ENCODE data around the gene KIF25.

KIF25 gene

GRCh38 chr6:167997642-167998041 is at the start of gene KIF25:
Gene KIF25 (plus strand): TSS chr6:167997671. CDS start chr6:168029586, 31,915 bp downstream.
- DNase-seq, result no peak

GRCh38 chr6:167947716-167948115 is 49.8 kb upstream of the KIF25 start:
- DNase-seq, result no peak

- no peak for DNase-seq
Measured at GRCh38 chr6:167948716-167949115, 48.8 kb upstream of the KIF25 start.

GRCh38 chr6:167949121-167949684 is 48.3 kb upstream of the KIF25 start:
- no peak for DNase-seq

- no peak for DNase-seq
Measured at GRCh38 chr6:167951781-167952511, 45.5 kb upstream of the KIF25 start.

- no peak for DNase-seq
Measured at GRCh38 chr6:167952512-167952859, 45.0 kb upstream of the KIF25 start.

- DNase-seq, result no peak
Measured at GRCh38 chr6:167953551-167953950, 43.9 kb upstream of the KIF25 start.

- DNase-seq, result no peak
Measured at GRCh38 chr6:167954151-167954550, 43.3 kb upstream of the KIF25 start.

- no peak for DNase-seq
Measured at GRCh38 chr6:167956491-167956890, 41.0 kb upstream of the KIF25 start.

- DNase-seq, result no peak
Measured at GRCh38 chr6:167956983-167957492, 40.4 kb upstream of the KIF25 start.

DNA sequence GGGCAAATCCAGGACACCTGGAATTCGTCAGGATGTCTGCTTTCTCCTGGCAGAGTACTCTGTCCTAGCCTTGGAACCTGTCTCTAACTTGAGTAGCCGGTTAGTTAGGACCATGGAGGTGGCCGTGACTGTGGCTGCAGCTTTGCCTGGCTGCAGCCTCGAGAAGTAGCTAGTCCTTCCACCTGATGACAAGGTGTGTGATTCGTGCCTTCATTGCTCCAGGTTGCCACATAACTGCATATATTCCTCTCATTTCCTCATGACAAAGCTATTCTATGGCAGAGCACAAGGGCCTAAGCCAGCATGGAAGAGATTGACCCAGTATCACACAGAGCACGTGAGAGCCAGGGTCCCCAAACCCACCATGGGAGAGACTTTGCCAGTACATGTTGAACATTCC is 39.8 kb upstream of the KIF25 start:
- DNase-seq, result no peak

DNA sequence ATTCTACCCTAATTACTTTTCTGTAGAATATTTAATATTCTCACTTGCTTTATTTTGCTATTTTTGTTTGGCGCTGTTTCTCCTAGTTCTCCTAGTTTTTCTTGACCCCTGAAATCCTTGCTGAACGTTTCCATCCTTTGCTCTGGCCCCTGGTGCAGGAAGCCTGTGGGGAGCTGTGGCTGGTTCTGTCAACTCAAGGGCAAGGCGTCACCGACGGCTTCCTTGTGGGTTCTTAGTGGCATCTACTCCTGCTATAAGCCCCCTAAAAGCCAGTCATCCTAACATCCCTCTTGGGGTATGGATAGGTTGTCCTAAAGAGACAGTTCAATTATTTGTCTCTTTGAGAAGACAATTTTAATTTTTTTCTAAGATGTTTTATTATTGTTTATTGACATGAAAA is 36.9 kb upstream of the KIF25 start:
- DNase-seq, result no peak

GRCh38 chr6:167962711-167963110 is 34.8 kb upstream of the KIF25 start:
- no peak for DNase-seq

DNA sequence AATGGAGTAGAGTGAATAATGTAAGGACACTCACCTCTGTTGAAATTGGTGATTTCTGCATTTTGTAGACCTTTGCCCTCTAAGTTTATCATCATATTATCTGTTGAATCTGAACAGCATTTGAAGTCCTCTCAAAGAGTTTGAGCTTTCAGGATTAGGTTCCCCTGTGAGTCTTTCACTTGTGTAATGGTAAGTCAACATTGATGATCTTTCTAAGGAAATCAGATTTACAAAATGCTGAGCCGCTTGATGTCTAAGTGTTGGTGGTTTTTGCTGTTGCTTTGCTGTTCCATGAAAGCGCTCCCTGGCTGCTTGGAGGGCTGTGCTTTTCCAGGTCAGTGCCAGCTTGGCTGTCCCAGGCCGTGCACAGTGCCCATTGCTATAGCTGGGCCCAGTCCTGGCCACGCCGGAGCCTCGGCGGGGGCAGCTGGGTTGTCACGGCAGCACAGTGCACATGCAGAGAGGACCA is 33.8 kb upstream of the KIF25 start:
- no peak for DNase-seq

GRCh38 chr6:167965592-167966539 is 31.6 kb upstream of the KIF25 start:
- no peak for DNase-seq

DNA sequence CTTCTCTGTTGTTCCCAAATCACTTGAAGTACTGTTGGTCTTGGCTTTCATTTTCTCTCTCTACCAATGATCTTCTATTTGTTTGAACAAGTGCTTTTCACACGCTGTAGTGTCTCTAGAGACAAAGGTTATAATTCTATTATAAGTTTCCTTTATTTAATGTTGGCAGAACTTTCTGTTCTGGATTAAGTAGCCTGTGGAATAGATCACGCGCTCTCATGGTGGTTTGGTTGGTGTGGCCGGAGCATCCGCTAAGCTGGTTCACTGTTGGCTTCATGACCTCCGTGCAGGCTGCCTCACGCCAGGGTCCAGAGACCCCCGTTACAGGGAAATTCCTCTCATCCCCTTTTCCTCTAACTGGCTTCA is 30.9 kb upstream of the KIF25 start:
- no peak for DNase-seq

DNA sequence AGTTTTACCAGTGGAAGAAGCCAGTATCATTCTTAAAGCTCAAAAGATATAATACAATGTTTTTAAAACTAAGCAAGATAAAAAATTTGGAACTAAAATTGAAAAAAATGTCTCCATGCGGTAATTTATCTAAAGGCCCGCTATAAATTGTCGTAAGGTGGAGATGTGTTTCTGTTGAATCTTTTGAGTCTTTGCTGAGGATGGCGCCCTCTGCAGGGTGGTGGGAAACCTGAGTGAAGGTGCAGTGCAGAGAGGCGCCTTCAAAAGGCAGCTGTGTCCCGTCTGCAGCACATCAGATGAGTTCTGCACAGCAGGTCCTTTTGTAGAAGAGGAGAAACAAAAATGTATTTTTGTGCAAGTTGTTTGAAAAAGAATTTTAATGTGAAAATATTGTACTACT is 29.4 kb upstream of the KIF25 start:
- peak; percentile 10 to 21 for DNase-seq

DNA sequence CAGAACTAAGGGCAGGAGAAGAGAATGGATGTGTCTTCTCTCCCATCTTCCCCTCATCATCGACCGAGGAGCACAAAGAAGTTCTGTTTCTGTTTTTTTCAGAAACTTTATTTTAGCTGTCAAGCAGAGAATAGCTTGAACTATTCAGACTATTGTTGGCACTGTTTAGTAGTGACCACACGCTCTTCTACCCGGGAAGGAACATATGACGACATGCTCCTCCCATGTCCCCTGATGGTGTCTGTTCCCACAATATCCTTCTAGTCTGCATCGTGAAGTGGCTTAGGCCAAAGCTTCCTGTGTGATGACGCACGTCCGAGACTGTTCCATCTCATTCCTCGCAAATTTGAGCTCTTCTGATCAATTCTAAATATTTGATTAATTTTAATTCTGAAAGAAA is 27.2 kb upstream of the KIF25 start:
- DNase-seq, result no peak

DNA sequence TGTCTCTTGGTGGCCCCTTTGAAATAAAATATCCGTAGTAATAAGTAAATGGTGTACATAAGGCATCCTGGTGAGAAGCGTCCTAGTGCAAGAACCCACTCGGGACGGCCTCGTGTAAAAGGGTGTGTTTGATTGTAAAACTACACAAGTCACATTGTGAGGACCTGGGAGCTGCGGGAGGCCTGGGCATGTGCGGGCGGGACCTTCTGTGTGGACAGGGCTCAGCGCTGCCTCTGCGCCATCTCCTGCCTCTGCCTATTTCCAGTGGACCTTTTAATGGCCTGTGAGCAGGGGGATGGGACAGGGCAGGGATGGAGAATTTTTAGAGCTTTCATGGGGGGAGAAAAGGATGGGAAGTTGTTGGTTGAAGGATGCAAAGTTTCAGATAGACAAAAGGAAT is 25.3 kb upstream of the KIF25 start:
- no peak for DNase-seq

GRCh38 chr6:167973148-167973885 is 24.2 kb upstream of the KIF25 start:
- DNase-seq, result no peak

DNA sequence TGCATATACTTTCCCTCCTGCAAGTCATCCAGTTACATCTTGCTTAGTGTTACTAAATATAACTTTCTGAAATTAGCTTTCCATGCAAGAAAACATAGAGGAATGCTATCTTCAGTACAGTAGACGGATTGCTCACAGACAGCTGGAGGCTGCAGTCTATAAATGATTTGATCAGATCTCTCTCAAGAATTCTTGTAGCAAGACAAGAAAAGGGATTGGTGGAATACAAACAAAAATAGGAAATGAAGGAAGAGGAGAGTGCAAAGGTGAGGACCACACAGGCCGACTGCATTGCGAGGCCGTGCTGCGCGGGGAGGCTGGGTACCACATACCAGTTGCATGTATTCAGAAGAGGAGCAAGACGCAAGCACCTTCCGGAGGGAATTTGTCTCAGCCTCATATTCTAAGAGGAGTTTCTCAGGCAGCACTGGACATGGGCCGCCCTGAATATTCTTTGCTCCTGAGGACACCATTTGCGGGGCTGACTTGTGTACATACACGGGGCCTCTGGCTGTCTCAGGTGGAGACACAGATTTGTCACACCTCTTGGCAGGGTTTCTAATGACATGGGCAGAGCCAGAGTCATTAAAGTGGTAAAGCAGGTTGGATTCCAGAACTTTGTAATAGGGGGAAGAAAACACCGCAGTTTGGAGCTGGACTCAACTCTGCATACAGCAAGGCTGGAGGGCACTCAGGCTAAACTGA is 22.7 kb upstream of the KIF25 start:
- no peak for DNase-seq

- DNase-seq, result no peak
Measured at GRCh38 chr6:167975458-167975857, 22.0 kb upstream of the KIF25 start.
